Panc1 (cell line): ENCODE data around the gene MZT2B. TPM values are rescaled to one million over a fixed set of nuclear protein-coding genes. Genes with fewer than 3 reads are reported as not detected.
A peak's percentile ranks its signal among the peaks of the same experiment; 100 is the strongest.
"Not testable (repeated sequence)": the region's sequence is repeated elsewhere in the genome, so short reads cannot be mapped to it uniquely, and the experiment has no call there.

Experiments used
- ATAC-seq: fragments of 200-7000 bp; cut with Tn5 transposase; 2 replicates; pipeline ENCODE4 v1.9.1; 2020; ENCODE audit warnings: mild to moderate bottlenecking, moderate library complexity
- BruUV-seq: library from RNA; stranded (reverse); fragments of 400-500 nt; replicated peaks from 2 replicates; lab custom pipeline; 2021; lab: Mats Ljungman, UMichigan
- CTCF ChIA-PET: fragments of 300-600 bp; sonication (Branson Sonifier 250); formaldehyde crosslinking; loops from one replicate; lab custom pipeline; 2022; ENCODE audit warnings: antibody characterized with exemption; lab: Charles Lee
- POLR2A ChIA-PET: fragments of 300-600 bp; sonication (Branson Sonifier 250); formaldehyde crosslinking; loops from one replicate; lab custom pipeline; 2022; ENCODE audit warnings: antibody characterized with exemption; lab: Charles Lee
- DNase-seq: peaks from one replicate; pipeline ENCODE4 v3.0.0-alpha.2; 2010; ENCODE audit warnings: low read depth, low spot score
- H3K27ac ChIP-seq: 2 replicates; pipeline ENCODE4 v1.5.1; 2011; ENCODE audit warnings: mild to moderate bottlenecking, low read length, inconsistent platforms
- H3K27me3 ChIP-seq: fragments of 200-500 bp; sonication (Bioruptor generic); 2 replicates; pipeline ENCODE4 v1.6.0; 2014; ENCODE audit warnings: low read length, inconsistent platforms; ENCODE audit not compliant: control insufficient read depth, insufficient read depth
- H3K36me3 ChIP-seq: fragments of 200-500 bp; sonication (Bioruptor generic); 2 replicates; pipeline ENCODE4 v1.5.1; 2014; ENCODE audit warnings: inconsistent platforms, mild to moderate bottlenecking, low read length, moderate library complexity; ENCODE audit not compliant: control insufficient read depth, insufficient read depth
- H3K4me1 ChIP-seq: 2 replicates; pipeline ENCODE4 v1.5.1; 2011; ENCODE audit warnings: inconsistent platforms, mild to moderate bottlenecking, low read length, moderate library complexity; ENCODE audit not compliant: control insufficient read depth, insufficient read depth
- H3K4me3 ChIP-seq, 2 experiments: 2 replicates each; pipeline ENCODE4 v1.5.1; 2011 to 2012; ENCODE audit warnings: low read depth in 2 of 2, low read length in 2 of 2, mild to moderate bottlenecking in 2 of 2, inconsistent platforms in 1 of 2, moderate library complexity in 1 of 2
- H3K9me3 ChIP-seq: fragments of 200-500 bp; sonication (Bioruptor generic); 2 replicates; pipeline ENCODE4 v1.5.1; 2014; ENCODE audit warnings: low read depth, mild to moderate bottlenecking, inconsistent platforms, low read length, moderate library complexity; ENCODE audit not compliant: control insufficient read depth, insufficient read depth
- POLR2AphosphoS5 ChIP-seq: IDR thresholded peaks from 2 replicates; pipeline ENCODE4 v1.6.1; 2012; ENCODE audit warnings: mild to moderate bottlenecking, low read depth, low read length, moderate library complexity
- SIN3A ChIP-seq: IDR thresholded peaks from 2 replicates; pipeline ENCODE4 v1.6.1; 2012; ENCODE audit warnings: low read depth, mild to moderate bottlenecking, low read length, moderate library complexity, borderline replicate concordance; ENCODE audit not compliant: insufficient read depth
- TCF7L2 ChIP-seq: IDR thresholded peaks from 2 replicates; pipeline ENCODE4 v1.6.1; 2011; ENCODE audit warnings: mild to moderate bottlenecking, low read depth, low read length, inconsistent platforms
- in situ Hi-C: cut with HindIII; loops from 2 replicates; pipeline ENCODE4 v1.10.0; 2016; ENCODE audit warnings: low sequenced_read_pairs, low pct_unique_long_range_greater_than_20kb
- intact Hi-C: fragments of 100-400 bp; cut with micrococcal nuclease; formaldehyde crosslinking; loops from one replicate; pipeline ENCODE4 v1.10.0; 2022; ENCODE audit not compliant: unreplicated experiment
- total RNA-seq: library from RNA; stranded (reverse); gene quantifications from one replicate; pipeline ENCODE4 v1.2.1, GENCODE V29; 2021; ENCODE audit not compliant: unreplicated experiment
- TF ChIP-seq, protein P1 (sequence below): fragments of 450-650 bp; IDR thresholded peaks from 2 replicates; pipeline ENCODE4 v1.5.1; 2017; ENCODE audit warnings: mild to moderate bottlenecking
- TF ChIP-seq, protein P2 (sequence below), 2 experiments: IDR thresholded peaks; 2 replicates each; pipeline ENCODE4 v1.6.1; 2011 to 2012; ENCODE audit warnings: low read depth in 2 of 2, control low read depth in 1 of 2, low read length in 1 of 2, mild to moderate bottlenecking in 1 of 2, moderate library complexity in 1 of 2; ENCODE audit not compliant: insufficient read depth in 1 of 2

Gene MZT2B
- total RNA-seq, 1 experiment from 2014 or later, result 305 TPM

DNA sequence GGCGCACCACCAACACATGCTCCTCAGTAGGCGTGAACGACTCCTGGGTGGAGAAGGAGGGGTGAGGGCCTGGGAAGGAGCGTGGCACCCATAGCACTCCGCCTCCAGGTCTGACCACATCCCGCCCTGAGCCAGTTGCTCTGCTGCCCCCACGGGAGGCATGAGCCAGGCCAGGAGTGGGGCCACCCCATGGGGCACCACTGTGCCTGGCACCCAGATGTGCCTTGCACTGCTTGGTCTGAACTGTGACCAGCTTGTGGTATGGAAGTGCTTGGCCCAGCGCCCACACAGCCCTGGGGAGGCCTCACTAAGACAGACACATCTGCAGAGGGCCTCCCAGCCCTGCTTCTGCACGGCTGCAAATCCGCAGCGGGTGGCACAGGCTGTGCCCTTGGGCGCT is 24.7 kb upstream of the MZT2B start:
- H3K9me3 ChIP-seq, DNase-seq, POLR2A ChIA-PET, in situ Hi-C loops, H3K27me3 ChIP-seq, H3K27ac ChIP-seq, CTCF ChIA-PET, BruUV-seq, H3K36me3 ChIP-seq, H3K4me3 ChIP-seq, H3K4me1 ChIP-seq: not testable (repeated sequence)
- peak; percentile 28 for ATAC-seq
- intact Hi-C loops, result loop anchor here (10.0 kb wide), 1 partner anchor 177 kb away; no protein-coding TSS in a partner anchor

DNA sequence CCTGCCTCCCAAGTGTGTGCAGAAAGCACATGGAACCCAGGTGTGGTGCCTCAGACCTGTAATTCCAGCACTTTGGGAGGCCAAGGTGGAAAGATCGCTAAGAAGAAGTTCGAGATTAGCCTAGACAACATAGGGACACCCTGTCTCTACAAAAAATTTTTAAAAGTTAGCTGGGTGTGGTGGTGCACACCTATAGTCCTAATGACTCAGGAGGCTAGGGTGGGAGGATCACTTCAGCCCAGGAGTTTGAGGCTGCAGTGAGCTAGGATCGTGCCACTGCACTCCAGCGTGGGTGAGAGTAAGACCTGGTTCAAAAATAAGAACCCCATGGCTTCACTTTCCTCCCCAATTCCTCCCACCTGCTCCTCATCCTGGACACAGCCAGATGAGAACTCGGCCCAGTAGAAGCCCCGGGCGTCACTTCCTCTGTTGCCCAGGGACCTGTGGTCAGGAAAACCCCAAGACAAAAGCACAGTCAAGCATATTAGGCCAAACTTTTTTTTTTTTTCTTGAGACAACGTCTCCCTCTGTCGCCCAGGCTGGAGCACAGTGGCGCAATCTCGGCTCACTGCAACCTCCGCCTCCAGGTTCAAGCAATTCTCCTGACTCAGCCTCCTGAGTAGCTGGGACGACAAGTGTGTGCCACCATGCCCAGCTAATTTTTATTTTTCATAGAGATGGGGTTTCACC is 24.1 kb upstream of the MZT2B start:
- CTCF ChIA-PET, ATAC-seq, H3K4me1 ChIP-seq, H3K36me3 ChIP-seq, H3K4me3 ChIP-seq, DNase-seq, POLR2A ChIA-PET, H3K9me3 ChIP-seq, BruUV-seq, in situ Hi-C loops, H3K27ac ChIP-seq, H3K27me3 ChIP-seq: not testable (repeated sequence)
- intact Hi-C loops, result loop anchor here (10.0 kb wide), 1 partner anchor 177 kb away; no protein-coding TSS in a partner anchor

DNA sequence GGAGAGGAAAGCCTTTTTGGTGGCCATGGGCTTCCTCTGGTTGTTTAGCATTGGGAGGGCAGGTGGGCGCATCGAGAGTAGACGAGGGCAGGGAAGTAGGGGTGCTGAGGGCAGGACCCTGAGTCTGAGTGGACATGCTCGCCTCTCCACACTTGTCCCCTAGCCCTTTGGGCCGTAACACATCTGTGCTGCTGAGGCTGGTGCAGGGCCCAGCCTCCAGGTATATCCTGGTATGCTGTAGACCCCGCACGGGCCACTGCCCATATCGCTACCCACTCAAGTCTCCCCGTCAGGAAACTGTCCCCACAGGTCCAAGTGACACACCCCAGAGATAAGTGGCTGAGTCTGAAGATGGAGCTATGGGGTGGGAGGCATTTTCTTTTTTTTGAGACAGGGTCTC is 23.4 kb upstream of the MZT2B start:
- in situ Hi-C loops (no loop called here), intact Hi-C loops (loop anchor here (10.0 kb wide), 1 partner anchor 176 kb away; no protein-coding TSS in a partner anchor)
- no TSS peak for BruUV-seq
- ATAC-seq (no peak), DNase-seq (no peak)
- ChIA-PET POLR2A (no interaction called here), CTCF (no interaction called here)
- Histone ChIP-seq H3K4me1 (no peaks in the 10 kb centered on the region), H3K27ac (no peak overlapping the region), H3K27me3 (no peaks in the 10 kb centered on the region), H3K36me3 (no peaks in the 10 kb centered on the region), H3K4me3 (no peak overlapping the region), H3K9me3 (no peaks in the 10 kb centered on the region)
- TF ChIP-seq, protein P1, sequence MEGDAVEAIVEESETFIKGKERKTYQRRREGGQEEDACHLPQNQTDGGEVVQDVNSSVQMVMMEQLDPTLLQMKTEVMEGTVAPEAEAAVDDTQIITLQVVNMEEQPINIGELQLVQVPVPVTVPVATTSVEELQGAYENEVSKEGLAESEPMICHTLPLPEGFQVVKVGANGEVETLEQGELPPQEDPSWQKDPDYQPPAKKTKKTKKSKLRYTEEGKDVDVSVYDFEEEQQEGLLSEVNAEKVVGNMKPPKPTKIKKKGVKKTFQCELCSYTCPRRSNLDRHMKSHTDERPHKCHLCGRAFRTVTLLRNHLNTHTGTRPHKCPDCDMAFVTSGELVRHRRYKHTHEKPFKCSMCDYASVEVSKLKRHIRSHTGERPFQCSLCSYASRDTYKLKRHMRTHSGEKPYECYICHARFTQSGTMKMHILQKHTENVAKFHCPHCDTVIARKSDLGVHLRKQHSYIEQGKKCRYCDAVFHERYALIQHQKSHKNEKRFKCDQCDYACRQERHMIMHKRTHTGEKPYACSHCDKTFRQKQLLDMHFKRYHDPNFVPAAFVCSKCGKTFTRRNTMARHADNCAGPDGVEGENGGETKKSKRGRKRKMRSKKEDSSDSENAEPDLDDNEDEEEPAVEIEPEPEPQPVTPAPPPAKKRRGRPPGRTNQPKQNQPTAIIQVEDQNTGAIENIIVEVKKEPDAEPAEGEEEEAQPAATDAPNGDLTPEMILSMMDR, result no peak
- TF ChIP-seq, protein P2, sequence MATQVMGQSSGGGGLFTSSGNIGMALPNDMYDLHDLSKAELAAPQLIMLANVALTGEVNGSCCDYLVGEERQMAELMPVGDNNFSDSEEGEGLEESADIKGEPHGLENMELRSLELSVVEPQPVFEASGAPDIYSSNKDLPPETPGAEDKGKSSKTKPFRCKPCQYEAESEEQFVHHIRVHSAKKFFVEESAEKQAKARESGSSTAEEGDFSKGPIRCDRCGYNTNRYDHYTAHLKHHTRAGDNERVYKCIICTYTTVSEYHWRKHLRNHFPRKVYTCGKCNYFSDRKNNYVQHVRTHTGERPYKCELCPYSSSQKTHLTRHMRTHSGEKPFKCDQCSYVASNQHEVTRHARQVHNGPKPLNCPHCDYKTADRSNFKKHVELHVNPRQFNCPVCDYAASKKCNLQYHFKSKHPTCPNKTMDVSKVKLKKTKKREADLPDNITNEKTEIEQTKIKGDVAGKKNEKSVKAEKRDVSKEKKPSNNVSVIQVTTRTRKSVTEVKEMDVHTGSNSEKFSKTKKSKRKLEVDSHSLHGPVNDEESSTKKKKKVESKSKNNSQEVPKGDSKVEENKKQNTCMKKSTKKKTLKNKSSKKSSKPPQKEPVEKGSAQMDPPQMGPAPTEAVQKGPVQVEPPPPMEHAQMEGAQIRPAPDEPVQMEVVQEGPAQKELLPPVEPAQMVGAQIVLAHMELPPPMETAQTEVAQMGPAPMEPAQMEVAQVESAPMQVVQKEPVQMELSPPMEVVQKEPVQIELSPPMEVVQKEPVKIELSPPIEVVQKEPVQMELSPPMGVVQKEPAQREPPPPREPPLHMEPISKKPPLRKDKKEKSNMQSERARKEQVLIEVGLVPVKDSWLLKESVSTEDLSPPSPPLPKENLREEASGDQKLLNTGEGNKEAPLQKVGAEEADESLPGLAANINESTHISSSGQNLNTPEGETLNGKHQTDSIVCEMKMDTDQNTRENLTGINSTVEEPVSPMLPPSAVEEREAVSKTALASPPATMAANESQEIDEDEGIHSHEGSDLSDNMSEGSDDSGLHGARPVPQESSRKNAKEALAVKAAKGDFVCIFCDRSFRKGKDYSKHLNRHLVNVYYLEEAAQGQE (IDR thresholded peaks at IDR 0.05; ENCODE audit: insufficient read depth in 1 of 2, low read depth in 2 of 2, low read length in 1 of 2), result no peak
- TF ChIP-seq POLR2AphosphoS5 (no peak), TCF7L2 (no peak), SIN3A (no peak)

DNA sequence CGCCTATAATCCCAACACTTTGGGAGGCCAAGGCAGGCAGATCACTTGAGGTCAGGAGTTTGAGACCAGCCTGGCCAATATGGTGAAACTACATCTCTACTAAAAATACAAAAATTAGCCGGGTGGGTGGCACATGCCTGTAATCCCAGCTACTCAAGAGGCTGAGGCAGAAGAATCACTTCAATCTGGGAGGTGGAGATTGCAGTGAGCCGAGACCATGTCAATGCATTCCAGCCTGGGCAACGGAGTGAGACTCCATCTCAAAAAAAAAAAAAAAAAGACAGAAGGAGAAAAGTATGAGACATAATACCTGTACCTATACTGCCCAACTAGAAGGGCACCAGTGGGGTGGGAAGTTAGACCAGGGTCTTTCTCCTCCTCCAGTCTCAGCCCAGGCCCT is 22.7 kb upstream of the MZT2B start:
- H3K36me3 ChIP-seq, H3K9me3 ChIP-seq, in situ Hi-C loops, DNase-seq, ATAC-seq, H3K27ac ChIP-seq, H3K4me3 ChIP-seq, H3K4me1 ChIP-seq, POLR2A ChIA-PET, BruUV-seq, H3K27me3 ChIP-seq: not testable (repeated sequence)
- CTCF ChIA-PET, result interaction anchor here (0.7 kb wide), 1 partner anchor 175 kb away, joined by 4 read pairs; no protein-coding TSS in a partner anchor
- intact Hi-C loops, result loop anchor here (10.0 kb wide), 1 partner anchor 175 kb away; no protein-coding TSS in a partner anchor
